Left renal pelvis (tissue), 4 donors: ENCODE results near the gene NDST1. TPM values are rescaled to one million over a fixed set of nuclear protein-coding genes. Genes with fewer than 3 reads are reported as not detected.

Experiments
- DNase-seq, 4 donors: peaks; one replicate each; pipeline ENCODE4 v3.0.0-alpha.2; 2013; ENCODE audit warnings: low read depth in 4 of 4, low spot score in 3 of 4
- polyA plus RNA-seq, 4 donors: library from polyadenylated mRNA; unstranded; fragments of 120-200 nt; gene quantifications; one replicate each; pipeline ENCODE4 v1.2.1, GENCODE V29; 2013; ENCODE audit not compliant: insufficient read length in 4 of 4

Gene NDST1
- polyA plus RNA-seq, 4 donors = 51.8 to 70.0 (median 52.9) TPM

- no peak for DNase-seq
Observed at GRCh38 chr5:150582241-150583109, 74.5 kb downstream of the NDST1 start.

- DNase-seq = no peak
Observed at GRCh38 chr5:150583541-150584225, 75.8 kb downstream of the NDST1 start.

GRCh38 chr5:150584556-150585335 lies 76.8 kb downstream of the NDST1 start:
- DNase-seq = no peak

- DNase-seq = no peak
Observed at GRCh38 chr5:150585781-150586341, 77.9 kb downstream of the NDST1 start.

- DNase-seq = no peak
Observed at GRCh38 chr5:150587016-150587415, 79.1 kb downstream of the NDST1 start.

GRCh38 chr5:150587856-150588595 lies 80.1 kb downstream of the NDST1 start:
- DNase-seq = no peak

GRCh38 chr5:150588596-150588890 lies 80.6 kb downstream of the NDST1 start:
- no peak for DNase-seq

GRCh38 chr5:150589862-150590601 lies 82.1 kb downstream of the NDST1 start:
- no peak for DNase-seq

- no peak for DNase-seq
Observed at GRCh38 chr5:150590979-150591695, 83.2 kb downstream of the NDST1 start.

- DNase-seq = no peak
Observed at GRCh38 chr5:150593593-150593992, 85.7 kb downstream of the NDST1 start.

GRCh38 chr5:150593996-150594395 lies 86.1 kb downstream of the NDST1 start:
- no peak for DNase-seq

GRCh38 chr5:150595466-150596031 lies 87.6 kb downstream of the NDST1 start:
- no peak for DNase-seq

- no peak for DNase-seq
Observed at GRCh38 chr5:150596313-150596712, 88.4 kb downstream of the NDST1 start.

- DNase-seq = no peak
Observed at GRCh38 chr5:150596826-150597225, 88.9 kb downstream of the NDST1 start.

GRCh38 chr5:150598006-150598405 lies 90.1 kb downstream of the NDST1 start:
- no peak for DNase-seq

GRCh38 chr5:150598821-150599273 lies 90.9 kb downstream of the NDST1 start:
- no peak for DNase-seq

- no peak for DNase-seq
Observed at GRCh38 chr5:150599281-150599680, 91.3 kb downstream of the NDST1 start.

GRCh38 chr5:150599917-150600511 lies 92.1 kb downstream of the NDST1 start:
- DNase-seq = no peak
